Muscle of arm (tissue), 12 donors: ENCODE results near the gene ILF2. TPM values are rescaled to one million over a fixed set of nuclear protein-coding genes. Genes with fewer than 3 reads are reported as not detected.

Experiments used
- DNase-seq: peaks from one replicate; pipeline ENCODE4 v3.0.0-alpha.2; 2013
- polyA plus RNA-seq, 12 donors: library from polyadenylated mRNA; unstranded; fragments of 120-200 nt; gene quantifications; one replicate each; pipeline ENCODE4 v1.2.1, GENCODE V29; 2013; ENCODE audit not compliant: insufficient read length in 12 of 12

ILF2 gene
- polyA plus RNA-seq, 12 donors = 131 to 211 (median 169) TPM; not detected in 1

DNA sequence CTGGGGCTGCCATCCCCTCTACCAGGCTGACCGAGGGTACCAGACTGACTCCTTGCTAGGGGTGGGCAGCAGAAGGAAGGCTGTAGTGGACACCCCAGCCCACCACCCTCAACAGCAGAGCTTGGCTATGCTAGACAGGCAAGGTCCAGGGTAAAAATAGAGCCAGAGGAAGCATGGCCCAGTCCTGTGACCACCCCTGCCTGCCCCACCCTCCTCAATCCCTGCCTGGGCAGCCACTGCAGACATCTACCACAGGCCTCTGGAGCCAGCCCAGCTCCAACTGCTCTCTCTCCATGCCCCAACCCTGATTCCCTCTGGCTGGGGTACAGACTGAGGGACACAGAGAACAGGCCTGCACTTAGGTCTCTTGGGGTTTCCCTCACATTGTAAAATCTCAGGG lies 40.8 kb downstream of the ILF2 start:
- no peak for DNase-seq

DNA sequence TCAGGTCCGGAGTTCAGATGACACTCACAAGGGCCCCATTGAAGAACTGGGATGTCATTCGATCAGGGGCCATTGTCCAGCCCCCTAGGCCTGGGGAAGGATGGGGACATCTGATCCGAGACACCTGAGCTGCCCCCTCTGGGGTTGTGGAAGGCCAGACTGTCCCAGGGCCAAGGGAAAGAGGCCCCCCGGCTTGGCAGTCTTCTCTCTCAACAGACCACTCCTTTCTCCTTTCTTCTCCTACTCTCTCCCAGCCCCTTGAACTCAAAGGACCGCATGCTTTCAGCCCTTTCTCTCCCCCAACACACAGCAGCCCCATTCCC lies 41.5 kb downstream of the ILF2 start:
- no peak for DNase-seq

DNA sequence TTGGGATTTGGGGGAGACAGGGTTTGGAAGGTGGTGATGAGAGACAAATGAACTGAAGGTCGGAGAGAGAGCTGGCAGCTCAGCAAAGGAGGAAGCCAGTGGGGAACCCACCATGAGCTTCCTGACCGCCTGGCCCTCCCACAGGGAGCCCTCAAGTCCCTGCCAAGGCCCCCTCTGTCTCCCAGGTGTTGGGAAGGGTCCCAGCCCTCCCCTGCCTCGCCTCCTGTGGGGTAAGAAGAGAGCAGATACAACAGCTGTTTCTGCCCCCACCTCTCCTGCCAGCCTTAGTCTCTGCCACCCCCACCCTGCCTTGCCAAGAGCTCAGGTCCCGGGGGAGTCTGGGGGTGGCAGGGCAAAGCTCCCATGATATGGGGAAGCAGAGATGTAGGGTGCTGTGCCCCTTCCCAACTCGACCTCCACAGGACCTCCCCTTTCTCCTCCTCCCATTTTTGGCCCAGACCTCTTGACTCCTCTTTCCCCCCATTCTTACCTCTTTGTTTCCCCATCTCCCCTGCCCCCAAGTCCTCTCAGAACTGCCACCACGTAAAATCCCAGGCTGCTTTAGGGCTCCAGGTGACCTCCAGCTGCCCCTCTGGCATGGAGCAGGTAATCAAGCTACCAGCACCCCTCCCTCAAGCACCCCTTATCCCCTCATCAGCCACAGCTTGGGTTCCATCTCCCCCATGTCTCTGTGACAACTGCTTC lies 42.0 kb downstream of the ILF2 start:
- DNase-seq = no peak

DNA sequence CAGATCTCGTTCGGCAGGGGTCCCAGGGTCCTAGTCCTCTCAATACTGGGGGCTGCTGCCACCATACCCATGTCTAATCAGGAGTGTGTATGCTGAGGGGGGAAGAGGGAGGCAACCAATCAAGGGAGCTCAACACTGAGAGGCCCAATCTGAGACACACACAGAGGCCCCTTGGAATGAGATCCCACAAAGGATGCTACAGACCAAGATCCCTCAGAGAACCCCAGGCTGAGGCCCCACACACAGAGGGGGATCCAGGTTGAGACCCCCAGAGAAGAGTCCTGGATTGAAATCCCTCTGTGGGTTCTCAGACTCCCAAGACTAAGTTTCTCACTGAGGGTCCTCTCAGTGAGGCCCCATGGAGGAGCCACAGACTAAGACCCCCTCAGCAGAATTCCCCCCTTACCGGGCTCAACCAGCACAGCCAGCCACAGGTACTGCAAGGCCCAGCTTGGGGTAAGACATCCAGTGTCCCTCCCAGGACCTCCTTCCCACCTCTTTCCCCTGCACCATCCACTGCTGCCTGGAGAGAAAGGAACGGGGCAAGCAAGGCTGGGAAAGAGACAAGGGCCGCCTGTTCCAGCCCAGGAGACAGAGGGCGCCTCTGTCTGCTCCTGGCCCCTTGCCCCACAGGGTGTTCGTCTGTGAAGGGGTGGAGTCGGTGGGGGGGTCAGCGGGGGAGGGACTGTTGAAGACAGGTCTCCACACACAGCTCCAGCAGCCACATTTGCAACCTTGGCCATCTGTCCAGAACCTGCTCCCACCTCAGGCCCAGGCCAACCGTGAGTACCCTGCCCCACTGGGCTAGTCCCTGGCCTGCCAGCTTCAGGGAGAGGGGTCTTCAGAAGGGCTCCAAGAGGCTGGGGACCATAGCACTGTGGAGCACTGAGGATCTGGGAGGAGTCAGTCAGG lies 42.8 kb downstream of the ILF2 start, which contains the start of gene S100A1:
S100A1 (plus strand) TSS at position 720 of the 912 bp plus-strand sequence. CDS start 2,088 bp downstream, outside the sequence.
- no peak for DNase-seq

DNA sequence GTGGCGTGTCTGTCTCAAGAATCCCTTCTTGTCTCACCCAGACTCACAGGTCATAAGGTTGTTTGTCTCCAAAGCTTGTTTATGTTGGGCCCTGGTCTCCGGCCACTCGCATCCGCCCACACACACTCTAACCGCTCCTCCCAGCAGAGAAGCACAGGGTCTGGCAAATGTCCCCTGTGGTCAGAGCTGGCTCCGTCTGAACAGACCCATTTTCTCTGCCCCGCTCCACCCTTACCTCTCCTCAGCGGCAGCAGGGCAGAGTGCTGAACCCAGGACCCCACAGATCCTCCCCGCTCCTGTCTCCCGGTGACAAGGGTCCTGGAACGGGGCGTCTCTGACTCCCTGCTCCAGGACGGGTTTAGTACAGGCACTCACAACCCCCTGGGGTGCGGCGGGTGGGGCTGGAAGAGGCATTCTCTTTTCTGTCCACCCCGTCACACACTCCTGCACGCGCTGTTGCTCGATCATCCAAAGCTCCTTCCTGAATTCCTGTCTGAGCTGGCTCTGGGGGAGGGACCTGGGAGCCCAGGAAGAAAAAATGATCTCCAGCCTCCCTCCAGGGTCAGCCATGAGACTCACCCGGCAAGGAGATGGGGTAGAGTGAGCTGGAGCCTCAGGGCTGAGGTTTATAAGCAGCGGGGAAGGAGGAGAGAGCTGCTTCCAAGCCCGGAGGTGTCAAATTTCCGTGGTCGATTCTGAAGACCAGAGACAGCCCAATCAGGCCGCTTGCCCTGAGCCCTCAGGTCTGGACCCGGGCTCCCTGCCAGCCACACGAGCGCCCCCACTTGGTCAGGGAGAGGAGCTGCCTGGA lies 43.7 kb downstream of the ILF2 start, which contains the start of gene S100A13:
S100A13 (minus strand) TSS at position 602 of the 811 bp plus-strand sequence. CDS start 1,033 bp downstream, outside the sequence.
- peak; percentile 84 for DNase-seq

DNA sequence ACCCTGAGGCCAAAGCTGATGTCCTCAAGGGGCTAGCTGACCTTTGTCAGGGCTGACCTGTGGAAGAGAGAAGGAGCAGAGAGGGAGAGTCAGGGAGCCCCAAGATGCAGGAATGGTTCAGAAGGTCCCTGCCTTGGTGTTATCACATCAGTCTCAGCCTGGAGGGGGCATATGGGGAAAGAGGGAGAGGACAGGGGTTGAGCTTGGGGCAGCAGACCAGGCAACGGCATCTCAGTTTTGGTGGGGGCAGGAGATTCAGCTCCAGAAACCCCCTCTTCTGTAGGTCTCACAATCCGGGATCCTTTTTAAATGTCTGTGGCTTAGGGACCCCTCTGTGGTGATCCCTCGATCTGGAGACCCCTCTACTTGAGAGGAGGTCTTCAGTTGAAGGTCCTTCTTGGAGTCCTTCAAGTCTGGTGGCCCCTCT lies 44.3 kb downstream of the ILF2 start:
- DNase-seq = no peak

DNA sequence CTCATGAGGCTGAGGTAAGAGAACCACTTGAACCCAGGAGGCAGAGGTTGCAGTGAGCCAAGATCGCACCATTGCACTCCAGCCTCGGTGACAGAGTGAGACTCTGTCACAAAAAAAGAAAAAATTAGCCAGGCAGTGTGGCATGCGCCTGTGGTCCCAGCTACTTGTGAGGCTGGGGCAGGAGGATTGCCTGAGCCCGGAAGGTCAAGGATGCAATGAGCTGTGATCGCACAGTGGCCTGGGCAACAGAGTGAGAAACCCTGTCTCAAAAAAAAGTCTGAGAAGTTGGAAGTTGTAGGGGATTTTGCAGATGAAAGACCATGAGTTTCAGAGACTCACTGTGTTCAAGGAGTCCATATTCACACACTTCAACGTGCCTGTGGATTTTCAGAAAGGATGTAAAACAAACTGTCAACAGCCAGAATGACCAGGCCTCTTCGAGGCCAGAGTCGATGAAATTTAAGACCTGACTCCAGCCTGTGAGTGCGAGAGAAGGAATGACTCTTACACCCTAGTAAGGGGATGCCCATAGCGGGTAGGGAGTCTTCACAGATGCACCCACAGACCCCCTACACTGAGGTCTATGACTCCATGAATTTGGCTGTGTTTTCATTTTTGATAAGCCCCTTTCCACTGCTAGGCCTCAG lies 45.7 kb downstream of the ILF2 start:
- no peak for DNase-seq

DNA sequence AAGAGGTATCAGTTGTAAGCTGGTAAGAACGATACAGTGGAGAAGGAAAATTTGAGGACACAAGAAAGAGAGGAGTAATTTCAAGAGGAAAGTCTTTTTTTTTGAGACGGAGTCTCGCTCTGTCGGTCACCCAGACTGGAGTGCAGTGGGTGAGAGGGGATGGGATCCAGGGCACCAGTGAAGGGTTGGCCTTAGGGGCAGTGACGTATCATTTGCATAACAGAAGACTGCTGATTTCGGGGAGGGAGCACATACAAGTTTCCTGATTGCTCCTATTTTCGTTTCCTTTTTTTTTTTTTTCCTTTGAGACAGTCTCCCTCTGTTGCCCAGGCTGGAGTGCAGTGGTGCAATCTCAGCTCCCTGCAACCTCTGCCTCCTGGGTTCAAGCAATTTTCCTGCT lies 47.7 kb downstream of the ILF2 start:
- DNase-seq = no peak

DNA sequence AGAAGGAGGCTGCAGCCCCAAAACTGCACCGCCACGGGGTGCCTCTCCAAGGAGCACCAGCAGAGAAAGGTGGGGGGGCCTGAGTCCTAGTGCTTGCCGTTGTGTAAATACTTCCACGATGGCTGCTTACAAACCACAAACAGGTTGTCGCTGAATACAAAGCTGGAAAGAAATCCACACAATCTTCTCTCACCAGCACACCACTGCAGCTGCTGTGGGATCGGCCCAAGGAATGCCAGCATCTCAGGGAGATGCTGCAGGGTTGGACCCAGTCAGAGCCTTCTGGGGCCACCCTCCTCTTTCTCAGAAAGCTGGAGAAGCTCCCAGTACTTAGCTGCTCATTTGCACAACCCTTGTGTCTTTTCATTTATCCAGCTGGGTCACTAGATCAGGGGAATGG lies 51.6 kb downstream of the ILF2 start:
- DNase-seq = no peak

DNA sequence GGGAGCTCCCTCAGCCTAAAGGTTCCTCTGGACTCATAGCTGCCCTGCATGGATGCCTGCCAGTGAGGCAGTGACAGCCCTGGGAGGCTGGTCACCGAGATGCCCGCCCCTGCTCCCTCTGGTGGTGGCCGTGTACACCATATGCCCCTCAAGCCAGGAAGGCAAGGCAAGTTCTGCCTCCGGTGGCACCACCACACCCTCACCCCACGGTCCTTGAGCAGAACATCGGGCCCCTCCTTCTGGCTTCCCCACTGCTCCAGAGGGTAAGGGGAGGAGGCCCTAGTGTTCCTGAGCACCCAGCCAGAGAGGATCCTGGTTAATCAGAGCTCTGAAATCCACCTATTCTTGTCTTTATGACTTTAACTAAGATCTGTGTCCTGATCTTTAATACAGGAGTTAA lies 53.1 kb downstream of the ILF2 start:
- DNase-seq = no peak

DNA sequence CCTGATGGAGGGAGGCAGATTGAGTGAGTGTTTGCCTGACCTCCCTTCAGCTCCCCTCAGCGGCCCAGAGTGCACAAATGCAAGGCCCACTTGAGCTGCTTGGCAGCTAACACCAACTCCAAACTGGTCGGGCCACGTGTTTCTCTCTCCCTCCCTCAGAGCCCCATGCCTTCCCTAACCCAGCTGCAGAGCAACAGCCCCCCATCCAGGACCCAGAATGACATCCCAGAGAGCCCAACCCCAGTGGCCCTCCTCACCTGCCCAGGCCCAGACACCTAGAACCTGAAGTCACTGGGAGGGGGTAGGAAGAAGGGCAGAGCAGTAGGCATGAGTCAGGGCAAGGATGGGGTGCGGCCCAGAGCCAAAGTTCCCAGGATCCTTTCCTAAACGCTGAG lies 53.9 kb downstream of the ILF2 start:
- DNase-seq = no peak

DNA sequence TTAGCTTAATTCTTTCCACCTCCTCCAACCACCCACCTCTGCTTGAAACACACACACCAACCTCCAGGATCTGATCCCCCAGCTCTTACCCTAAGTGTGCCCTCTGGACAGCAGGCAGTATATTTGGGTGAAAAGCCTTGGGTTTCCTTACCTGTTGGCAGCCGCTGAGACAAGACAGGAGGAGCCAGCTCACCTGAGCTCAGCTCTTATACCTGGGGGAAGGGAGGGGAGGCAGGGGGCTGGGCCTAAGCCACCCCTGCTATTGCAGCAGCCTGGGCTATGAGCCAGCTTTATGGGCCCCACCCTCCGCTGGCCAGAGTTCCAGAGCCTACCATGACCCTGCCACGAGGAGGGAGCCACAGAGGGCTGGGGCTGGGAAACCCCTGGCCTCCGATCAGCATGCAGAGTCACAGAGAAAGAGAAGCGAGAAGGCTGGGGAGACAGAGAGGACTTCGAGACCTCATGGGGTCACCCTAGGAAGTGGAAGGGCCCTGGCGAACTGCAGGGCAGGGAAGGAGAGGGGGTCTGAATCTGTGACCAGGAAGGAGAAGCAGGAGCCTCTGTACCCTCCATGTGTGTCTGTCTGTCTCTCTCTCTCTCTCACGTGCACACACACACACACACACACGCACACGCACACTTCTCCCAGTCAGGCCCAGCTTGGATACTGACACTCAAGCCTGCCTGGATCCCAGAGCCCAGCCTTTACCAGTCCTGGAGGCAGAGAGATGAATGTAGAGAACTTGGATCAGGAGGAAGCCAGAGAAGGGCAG lies 54.5 kb downstream of the ILF2 start, which contains the start of gene S100A14:
S100A14 (minus strand) TSS at position 182 of the 773 bp plus-strand sequence. CDS start 467 bp downstream, outside the sequence.
- DNase-seq = no peak

DNA sequence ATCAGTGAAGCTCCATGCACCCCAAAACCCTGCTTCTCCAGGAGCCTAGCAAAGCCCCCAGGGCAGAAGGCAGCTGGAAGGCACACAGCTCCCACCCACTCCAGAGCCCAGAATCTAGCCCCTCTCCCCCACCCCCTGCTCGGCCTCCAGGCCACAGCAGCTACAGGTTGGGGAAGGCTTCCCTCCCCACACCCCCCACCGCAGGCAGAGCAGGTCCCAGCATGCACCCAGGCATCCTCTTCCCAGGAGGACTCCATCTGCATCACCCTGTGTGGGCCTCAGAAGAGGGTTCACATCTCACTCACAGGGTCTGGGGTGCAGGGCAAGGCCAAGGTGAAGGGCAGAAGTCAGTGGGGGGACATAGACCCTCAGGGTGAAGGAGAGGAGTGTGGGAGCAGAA lies 55.4 kb downstream of the ILF2 start:
- DNase-seq = no peak

DNA sequence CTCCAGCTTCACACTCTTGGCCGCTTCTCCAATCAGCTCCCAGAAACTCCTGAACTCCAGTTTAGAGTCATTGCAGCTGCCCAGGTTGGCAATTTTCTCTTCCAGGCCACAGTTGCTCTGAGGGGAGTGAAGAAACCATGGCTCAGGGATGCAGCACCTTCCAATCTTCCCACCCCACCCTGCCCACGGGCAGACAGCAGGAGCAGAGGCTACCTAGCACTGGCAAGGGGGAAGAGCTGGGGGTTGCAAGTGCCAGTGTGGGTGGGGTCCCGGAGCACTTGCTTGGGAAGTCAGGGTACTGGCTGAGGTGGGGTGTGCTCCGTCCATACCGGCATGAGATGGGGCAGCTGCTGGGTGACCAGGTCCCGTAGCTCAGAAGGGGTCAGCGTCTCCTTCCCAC lies 55.9 kb downstream of the ILF2 start:
- no peak for DNase-seq

DNA sequence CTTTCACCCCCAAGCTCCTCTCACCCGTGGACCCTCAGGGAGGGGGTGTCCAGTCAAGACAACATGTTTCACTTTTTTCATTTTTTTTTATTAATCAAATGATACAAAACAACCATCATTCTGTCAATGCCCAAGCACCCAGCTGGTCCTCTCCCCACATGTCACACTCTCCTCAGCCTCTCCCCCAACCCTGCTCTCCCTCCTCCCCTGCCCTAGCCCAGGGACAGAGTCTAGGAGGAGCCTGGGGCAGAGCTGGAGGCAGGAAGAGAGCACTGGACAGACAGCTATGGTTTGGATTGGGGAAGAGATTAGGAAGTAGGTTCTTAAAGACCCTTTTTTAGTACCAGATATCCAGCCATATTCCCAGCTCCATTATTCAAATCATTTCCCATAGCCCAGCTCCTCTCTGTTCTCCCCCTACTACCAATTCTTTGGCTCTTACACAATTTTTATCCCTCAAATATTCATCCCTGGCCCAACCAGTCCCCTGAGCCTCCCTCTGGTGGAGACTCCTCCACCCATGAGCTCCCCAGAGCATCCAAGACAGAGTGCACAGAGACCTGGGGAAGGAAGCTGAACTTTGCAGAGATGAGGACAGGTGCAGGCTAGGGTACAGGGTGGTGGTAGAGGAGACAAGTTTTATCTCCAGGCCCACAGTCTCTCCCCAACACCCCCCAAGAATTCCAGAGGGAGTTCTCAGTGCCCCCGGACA lies 56.4 kb downstream of the ILF2 start:
- no peak for DNase-seq

DNA sequence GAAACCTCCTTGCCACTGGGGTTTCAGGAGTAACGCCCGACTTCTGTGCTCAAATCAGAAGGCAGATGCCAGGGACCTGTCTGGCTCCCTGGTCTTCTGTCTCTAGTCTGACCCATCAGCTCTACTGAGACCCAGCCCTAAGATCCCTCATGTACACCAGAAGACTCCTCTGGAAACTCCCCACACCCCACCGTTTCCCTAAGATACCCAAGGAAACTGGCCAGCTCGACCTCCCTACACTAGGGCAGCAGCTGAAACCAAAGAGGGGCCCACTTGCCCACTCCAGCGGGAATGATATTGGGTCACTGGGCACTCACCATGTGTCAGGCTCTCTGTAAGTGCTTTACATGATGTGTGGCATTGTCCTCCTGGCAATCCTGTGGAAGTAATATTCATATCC lies 57.4 kb downstream of the ILF2 start:
- DNase-seq = no peak

DNA sequence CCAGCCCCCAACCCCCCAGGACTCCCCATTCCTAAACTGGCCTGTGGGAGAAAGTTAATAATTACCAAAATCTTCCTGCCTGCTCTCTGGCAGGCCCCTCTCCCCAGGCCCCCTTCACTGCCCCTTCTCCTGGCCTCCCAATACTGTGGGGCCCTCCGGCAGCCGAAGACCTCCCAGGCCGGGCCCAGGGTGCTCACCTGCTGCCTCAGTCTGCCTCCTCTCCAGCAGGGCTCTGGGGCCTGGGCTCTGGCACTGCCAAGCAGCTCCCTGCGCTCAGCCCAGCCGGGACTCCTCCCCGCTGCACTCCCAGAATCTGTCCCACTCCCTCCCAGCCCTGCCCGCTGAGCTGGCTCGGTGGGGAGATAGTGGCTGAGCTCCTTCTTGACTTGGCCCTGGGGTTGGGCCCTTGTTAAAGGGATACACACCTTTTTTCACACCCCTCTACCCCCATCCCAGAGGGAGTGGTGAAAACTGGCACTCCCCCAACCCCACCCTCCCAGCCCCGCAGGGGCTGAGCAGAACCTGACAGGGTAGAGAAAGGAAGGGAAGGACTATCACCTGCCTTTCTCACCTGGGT lies 58.0 kb downstream of the ILF2 start, which contains the start of gene S100A16:
S100A16 (minus strand) TSS at position 383 of the 577 bp plus-strand sequence. CDS start 4,986 bp downstream, outside the sequence.
- DNase-seq = peak; percentile 58

DNA sequence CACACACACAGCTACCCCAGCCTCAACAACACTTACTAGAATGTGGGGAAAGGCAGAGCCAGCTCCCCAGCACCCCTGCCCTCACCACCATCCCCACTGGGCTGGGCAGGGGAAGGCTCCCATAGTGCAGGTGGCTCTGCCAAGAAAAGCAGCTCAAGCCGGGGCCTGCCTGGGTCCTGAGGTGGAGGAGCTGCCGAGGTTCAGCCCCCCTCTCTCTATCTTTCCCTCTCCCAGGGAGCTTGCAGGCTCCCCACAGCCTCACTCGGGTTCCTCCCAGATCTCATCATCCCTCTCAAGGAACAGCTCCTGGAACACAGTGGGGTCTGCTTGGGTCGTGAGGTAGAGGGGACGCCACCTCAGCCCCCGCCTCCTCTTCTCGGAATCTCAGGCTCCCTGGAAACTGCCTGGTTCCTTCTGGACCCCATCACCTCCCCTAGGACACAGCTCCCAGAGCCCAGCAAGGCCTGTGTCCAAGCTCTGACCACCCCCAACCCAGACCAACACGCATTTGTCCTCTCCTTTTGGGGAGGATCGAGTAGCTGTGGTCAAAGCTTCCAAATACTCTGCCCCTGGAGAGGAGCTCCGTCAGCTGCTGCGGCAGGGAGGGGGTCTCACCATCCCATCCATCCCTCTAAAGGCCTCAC lies 58.6 kb downstream of the ILF2 start:
- no peak for DNase-seq
